ENCODE results near the gene IL5. TPM values are rescaled to one million over a fixed set of nuclear protein-coding genes. Genes with fewer than 3 reads are reported as not detected.

The IL5 gene
- total and polyA plus RNA-seq, 2 of the 13 experiments (the other 11 are each of a cell fraction or from before 2014, with no cell fraction given): not detected

GRCh38 chr5:132539716-132540115 is 3.6 kb downstream of the IL5 start (continued):
- TF ChIP-seq SSRP1 (CRISPR knock-in tag; IDR thresholded peaks at IDR 0.05) (no peak), HMGXB4 (CRISPR knock-in tag; IDR thresholded peaks at IDR 0.05; ENCODE audit: borderline replicate concordance in 1 of 2, low read depth in 1 of 2) (no peak), U2AF2 (IDR thresholded peaks at IDR 0.05; ENCODE audit: low read depth, low read length) (no peak), MXD1 (CRISPR knock-in tag; IDR thresholded peaks at IDR 0.05) (no peak), HOMEZ (CRISPR knock-in tag; IDR thresholded peaks at IDR 0.05; ENCODE audit: low read depth) (peak; percentile 23; the same call in 1 of the 2 replicates), MLX (CRISPR knock-in tag; IDR thresholded peaks at IDR 0.05) (peak; percentile 81), ZFP36L2 (CRISPR knock-in tag; IDR thresholded peaks at IDR 0.05) (no peak), KDM5A (IDR thresholded peaks at IDR 0.05; ENCODE audit: borderline replicate concordance, low read length) (no peak), ZNF503 (CRISPR knock-in tag; IDR thresholded peaks at IDR 0.05) (no peak), NR2C2 (CRISPR knock-in tag; IDR thresholded peaks at IDR 0.05; ENCODE audit: borderline replicate concordance) (peak; percentile 61), POLR2A (IDR thresholded peaks at IDR 0.05; ENCODE audit: insufficient read depth in 1 of 2, low read depth in 2 of 2, low read length in 2 of 2) (no peak), FOSL2 (CRISPR knock-in tag; IDR thresholded peaks at IDR 0.05) (peak; percentile 84), E2F5 (CRISPR knock-in tag; conservative IDR thresholded peaks at IDR 0.05) (no peak), NFAT5 (CRISPR knock-in tag; IDR thresholded peaks at IDR 0.05) (no peak), GTF2F1 (IDR thresholded peaks at IDR 0.05; ENCODE audit: low read length) (no peak)

Data from HepG2 (cell line).